ENCODE data around the gene DMRT3.

The DMRT3 gene

DNA sequence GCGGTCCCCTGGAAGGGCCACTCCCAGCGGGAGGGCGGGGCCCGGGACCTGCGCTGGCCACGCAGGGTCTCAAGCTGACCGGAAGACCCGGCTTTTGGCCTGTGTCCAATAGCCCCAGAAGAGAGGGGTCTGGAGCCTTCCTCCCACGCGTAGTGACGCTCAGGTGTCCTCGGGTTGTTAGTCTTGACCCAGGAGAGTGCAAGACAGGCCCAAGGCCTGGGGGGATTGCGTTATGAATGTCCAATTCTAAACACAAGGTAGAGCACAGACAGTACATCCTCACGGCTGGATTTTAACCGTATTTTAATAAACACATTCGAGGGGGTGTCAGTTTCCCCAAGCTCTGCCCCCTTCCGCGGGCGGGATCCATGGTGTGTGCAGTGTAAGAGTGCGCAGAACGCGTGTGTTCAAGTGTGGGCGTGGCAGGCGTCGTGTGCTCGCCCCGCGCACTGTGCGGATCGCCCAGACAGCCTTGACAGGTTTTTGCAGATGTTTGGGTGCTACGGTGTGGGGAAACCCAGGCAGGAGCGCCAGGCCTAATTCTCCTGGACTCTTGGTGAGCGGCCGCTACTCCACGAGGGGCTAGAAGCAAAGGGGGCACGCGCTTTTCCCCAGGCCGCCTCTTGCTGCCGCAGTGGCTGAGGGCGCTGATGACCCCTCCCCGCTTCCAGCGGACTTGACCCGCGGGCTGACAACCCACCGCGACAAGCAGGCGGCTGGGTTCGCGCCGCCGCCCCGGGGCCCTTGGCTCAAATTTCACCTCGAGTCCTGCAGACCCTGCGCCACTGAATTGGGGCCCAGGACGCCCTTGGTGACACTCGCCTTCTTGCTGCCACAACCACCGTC lies 6.1 kb upstream of the DMRT3 start:
- no peak for DNase-seq (ENCODE audit: low read depth)

DNA sequence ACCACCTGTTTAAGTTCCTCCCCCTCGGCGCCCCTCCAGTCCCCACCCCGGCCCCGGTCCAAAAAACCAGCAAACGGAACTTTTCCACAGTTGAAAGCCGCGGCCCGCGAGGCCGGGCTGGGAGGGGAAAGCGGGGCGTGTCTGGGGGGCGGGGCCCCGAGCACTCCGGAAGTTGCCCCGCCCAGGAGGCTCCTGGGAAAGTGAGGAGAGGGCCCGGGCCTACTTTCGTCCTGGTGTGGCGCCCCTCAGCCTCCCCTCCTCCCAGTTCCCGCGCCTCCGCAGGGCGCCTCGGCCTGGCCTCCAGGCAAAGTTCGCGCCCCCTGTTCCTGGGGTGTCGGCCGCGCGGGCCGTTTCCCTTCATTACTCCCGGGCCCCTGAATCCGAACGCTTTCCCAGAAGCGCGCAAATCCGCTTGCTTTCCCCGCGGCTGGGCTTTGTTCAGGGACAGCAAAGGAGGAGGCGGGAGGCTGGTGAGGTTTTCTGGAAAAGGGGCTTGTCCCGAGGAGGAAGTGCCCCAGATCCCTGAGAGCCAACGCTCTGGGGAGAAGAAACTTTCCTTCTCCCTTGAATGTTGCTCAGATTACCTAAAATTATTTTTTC lies 4.5 kb upstream of the DMRT3 start:
- no peak for DNase-seq (ENCODE audit: low read depth)

DNA sequence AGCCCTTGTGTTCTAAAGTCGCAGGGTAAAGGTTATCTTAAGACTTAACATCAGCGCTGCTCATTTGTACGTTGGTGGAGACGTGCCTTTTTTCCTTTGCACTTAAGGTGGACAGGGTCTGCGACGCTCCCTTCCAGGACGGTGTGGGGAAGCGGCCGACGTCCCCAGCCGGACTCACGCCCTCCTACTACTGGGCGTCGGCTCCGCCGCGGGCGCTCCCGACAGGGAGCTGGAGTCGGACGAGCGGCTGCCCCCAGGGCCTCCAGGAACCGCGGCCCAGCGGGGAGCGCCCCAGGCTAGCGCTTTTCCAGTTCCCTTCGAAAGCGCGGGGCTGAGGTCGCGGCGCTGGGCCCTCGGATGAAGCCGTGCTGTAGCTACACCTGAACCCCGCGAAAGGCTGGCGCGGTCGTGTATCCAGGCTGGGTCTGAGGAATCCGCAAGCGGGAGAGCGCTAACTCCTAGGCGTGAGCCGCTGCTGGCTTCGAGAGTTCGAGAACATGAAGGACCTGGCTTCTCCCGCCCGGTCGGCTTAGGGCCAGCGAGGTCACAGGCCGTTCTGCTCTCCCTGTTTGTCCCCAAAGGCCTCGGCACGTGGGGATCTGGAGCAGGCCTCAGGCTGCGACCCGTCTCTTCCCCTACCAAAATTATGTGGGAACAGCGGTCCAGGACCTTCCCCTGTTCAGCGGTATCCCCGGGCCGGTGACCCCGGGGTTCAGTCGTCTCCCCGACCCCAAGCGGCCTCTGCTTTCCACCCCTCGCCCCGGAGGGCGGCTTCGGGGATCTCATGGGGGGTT lies 3.8 kb upstream of the DMRT3 start:
- DNase-seq (ENCODE audit: low read depth): no peak

DNA sequence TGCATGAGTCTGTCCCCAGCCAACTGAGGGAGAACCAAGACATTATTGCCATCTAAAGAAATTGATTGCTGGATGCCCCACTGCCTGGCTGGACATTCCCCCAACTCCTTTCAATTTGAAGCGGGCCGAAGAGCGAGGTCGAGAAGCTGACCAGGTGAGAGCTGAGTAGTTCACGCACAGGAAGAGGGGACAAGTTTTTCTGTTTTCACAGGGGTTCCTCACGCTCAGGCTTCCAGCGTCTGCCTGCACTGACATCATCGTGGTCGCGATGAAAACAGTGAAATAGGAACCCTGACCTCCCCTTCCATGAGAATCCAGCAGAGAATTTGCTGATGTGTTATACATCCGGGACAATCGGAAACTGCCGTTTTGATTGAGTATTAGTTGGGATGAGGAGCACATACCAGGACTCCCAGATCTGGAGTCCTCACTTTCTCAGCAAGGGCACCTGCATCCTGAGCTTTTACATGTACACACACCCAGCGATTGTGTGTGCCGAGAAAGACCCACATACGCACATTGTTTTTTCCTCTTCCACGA lies 3.1 kb upstream of the DMRT3 start:
- no peak for DNase-seq (ENCODE audit: low read depth)

DNA sequence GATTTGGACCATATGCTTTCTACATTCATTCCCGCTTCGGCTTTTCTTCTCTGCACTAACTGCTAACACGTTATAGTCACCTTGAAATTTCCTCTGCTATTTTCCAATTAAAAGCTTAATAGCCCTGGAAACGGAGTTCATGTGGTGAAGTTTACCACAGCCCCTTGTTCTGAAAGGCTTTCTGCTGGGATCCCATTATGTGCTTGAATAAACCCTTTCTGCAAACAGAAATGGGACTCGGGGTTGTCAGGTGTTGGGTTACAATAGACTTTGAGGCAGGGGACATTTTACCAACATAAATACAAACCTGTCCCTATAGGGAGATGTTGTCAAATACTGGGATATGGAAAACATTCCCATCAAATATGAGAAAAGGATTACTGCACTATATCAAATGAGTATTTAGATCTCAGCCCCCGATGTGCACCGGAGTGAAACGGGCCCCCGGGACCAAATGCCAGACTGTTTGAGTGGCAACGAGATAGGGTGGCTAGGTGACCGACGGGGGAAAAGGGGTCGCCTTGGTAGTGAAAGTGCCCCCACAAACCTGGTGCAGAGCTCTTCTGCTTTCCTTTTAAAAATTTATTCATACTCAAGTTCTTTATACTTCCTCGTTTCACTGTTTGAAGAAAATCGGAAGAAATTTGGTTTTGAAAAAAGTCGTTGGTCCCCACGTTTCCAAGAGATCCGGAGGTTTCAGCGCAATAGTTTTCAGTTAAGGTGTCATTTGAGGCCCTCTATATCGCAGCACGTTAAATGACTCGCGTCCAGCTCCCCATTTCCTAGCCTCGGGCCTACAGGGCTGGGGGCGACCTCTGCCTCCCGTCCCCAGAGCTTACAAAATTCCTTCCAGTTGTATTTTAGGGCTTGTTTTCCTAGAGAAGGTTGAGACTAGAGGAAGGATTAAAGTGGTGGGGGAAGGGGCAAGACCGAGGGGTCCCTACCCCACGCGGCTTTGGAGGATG lies 2.1 kb upstream of the DMRT3 start:
- DNase-seq (ENCODE audit: low read depth): no peak

DNA sequence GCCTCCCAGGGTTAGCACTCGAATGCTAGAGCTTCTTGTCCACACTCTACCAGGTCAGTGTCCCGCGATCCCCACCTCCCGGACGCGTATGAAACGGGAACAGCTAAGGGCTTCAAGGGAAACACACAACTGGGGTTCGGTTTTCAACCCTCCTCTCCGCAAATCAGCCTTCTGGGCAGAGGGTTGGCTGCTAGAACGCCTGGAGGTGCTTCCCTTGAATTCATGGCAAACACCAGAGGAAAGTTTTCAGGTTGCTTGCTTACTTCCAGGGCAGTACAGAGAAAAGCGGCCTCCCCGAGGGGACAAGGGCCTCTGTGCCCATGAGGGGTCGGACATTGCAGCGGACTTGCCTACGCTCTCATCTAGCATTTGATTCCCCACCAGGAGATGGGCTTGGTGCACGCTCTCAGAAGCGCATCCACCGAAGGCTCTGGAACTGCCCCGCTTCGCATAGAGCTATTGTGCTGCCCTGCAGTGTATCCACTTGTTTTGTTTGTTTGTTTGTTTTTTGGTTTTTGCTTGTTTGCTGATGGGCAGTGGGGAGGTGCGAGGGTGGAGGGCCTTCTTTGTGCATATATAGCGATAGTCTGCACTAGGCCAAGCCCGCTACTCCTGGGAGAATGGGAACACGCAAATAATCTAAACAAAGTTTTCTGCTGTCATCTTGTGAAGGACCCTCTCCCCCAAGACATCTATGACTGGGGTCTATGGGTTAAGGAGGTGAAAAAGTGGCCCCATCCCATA lies 1.3 kb upstream of the DMRT3 start:
- no peak for DNase-seq (ENCODE audit: low read depth)

DNA sequence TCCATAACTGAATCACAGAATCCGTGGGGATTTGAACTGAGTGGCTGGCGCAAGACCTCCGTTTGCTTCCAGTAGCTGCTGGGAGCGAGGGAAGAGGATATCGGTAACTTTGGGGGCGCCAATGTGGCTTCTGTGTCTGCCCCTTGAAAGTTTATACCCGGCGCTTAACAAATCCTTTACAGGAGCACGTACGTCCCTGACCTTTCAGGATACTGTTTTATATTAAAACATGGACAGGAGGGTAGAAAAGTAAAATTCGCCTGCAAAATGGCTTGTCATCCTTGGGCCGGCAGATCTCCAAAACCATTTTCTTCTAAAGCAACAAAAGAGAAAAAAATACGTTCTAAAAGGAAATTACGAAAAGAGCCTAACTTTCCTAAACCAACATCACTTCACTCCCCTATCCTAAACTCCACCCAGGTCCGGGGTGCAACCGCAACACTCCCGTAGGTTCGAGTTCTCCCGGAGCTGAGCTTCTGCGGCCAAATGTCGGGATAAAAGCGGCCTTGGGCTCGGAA lies 656 bp upstream of the DMRT3 start:
- no peak for DNase-seq (ENCODE audit: low read depth)

DNA sequence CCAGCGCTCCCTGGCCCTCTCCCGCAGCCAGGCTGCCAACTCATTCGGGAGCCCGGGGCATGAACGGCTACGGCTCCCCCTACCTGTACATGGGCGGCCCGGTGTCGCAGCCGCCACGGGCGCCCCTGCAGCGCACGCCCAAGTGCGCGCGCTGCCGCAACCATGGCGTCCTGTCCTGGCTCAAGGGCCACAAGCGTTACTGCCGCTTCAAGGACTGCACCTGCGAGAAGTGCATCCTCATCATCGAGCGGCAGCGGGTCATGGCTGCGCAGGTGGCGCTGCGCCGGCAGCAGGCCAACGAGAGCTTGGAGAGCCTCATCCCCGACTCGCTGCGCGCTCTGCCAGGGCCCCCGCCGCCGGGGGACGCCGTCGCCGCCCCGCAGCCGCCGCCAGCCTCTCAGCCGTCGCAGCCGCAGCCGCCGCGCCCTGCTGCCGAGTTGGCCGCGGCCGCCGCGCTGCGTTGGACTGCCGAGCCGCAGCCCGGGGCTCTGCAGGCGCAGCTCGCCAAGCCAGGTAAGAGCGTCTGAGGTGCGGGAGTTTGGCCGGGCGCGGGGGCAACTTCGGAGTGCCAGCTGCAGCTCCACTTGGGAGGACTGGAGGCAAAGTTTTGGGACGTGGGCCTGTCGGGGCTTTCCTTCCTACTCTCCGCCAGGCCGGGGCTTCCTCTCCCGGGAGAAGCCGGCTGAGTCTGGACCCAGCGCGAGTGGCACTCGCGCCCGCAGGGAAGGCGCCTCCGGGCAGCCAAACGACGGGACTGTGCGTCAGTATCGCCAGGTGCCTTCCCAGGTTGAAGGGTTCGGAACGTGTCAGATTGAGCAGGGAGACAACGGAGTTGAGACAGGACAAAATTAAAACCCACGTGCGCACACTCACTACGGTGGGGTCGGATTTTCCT lies 735 bp downstream of the DMRT3 start:
- DNase-seq (ENCODE audit: low read depth): no peak

DNA sequence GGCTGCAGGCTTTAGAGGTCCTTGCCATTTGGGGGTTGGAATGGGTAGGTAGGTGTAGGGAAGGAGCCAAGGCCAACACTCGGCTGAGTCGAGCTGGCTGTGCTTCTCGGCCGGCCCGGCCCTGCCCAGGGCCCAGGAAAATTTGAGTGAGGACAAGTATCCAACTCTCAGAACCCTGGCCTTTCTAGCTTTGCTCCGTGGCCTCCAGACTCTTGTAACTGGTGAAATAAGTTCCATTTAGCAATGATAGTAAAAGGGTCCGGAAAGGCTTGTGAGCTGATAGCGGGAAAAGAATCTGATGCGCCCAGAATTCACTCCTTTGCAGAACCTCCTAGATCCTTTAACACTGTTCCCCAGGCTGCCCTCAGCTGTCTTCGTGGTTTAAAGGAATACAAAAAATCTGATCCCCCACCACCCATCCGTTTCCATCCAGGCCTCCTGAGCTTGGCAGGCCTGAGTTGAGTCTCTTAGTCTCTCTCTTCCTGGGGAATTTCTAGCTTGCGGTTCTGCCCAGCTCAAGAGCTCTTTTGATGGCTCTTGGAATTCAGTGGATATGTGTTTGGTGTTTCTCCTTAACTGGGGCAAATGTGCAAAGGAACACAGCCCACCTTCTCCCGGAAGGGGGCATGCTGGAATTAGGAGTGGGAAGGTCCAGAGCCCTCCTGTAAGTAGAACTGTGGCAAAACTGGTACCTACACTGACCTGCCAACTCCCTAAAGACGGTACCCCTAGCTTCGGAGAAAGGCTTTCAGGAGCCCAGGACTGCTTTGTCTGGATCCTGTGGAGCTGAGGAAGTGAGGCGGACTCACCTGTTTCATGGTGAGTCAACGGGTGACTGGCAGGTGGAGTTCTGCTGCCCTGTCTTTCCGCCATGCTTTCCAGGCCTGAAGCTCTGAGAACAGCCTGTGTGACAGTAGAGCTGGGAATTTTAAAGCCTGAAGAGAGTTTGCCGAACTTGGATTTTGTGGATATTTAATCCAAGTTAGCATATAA lies 1.7 kb downstream of the DMRT3 start:
- no peak for DNase-seq (ENCODE audit: low read depth)

DNA sequence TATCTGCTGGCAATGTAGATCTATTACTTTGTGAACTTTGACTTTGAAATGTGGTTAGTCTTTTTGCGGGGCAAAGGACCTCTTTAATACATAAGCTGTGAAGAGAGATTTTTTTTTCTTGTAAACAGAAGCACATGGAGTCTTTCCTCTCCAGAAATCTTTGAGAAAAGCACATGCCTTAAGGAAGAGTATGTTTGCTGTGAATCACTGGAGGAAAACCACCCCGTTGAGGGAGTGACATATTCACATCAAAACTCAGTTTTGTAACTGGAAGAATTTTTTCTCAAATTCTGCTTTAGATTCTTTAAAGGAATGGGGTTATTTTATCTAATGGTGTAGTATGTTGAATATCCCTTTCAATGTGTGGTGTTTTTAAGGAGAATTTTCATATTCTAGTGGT lies 3.5 kb downstream of the DMRT3 start:
- no peak for DNase-seq (ENCODE audit: low read depth)

DNA sequence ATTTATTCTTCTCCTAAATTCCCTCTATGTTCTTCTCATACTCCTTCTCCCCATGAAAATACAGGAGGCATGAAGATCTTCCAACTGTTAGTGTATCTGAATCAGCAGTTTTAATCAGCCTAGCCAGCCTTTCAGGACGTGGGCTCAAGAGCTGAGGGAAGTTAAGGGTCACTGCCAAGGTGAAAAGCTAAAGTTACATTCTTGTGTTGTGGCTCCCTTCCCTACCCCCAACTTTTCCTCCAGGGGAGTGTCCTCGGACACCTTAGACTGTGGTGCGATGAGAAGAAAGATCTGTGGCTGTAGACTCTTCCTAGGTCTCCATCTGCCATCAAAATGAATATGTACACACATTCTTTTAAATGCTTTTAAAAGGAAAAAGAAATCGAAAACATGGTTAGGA lies 4.2 kb downstream of the DMRT3 start:
- DNase-seq (ENCODE audit: low read depth): no peak

DNA sequence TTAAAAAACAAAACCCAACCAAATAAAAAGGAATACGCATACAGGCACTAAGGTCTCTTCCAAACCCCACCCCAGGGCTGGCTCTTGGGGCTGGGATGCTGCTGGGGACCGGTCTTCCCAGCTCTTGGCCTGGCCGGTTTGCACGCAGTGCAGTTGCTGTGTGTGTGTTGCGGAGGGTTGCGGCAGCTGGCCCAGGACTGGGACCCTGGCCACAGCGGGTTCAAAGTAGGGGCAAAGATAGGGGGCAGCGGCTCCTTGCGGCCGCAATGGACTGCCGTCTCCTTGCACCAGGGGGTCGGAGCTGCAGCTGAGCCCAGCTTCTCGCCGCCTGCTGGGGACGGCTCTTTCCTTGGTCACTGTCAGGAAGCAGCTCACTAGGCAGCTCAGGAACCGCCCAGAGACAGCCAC lies 5.0 kb downstream of the DMRT3 start:
- DNase-seq (ENCODE audit: low read depth): no peak

DNA sequence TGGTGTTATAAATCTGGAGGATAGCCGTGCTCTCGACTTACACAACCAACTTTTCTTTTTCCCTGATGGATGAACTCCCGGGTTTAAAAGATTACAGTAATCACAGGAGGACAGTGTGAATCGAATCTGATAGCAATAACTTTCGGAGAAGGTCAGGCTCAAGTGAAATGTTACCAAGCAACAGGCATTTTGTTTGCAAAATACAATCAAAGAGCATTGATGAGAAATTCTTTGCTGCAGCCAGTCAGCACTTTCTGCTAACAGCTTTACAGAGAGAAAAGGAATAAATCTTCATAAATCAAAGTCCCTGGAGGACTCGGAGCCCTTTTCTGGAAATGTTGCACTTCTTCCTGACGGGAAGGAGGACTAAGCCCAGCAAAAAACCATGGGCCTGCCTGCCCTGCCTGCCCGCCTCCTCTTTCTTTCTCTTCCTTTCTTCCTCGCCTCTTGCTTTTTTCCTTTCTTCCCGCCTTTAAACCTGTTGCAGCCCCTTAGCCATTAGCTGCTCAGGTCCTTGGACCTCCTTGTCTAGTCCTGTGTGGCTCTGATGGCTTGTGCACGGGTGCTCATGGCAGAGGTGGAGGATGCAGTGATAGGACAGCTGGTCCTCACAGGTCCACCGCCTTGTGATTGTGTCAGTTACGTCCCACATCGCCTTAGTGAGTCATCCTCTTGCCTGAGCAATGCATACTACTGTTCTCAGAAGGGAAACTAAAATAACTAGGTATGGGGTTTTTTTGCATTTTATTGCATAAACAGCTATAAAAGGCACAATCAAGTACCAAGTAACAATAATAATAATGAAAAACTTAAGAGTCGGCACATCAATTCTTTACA lies 6.2 kb downstream of the DMRT3 start:
- no peak for DNase-seq (ENCODE audit: low read depth)

DNA sequence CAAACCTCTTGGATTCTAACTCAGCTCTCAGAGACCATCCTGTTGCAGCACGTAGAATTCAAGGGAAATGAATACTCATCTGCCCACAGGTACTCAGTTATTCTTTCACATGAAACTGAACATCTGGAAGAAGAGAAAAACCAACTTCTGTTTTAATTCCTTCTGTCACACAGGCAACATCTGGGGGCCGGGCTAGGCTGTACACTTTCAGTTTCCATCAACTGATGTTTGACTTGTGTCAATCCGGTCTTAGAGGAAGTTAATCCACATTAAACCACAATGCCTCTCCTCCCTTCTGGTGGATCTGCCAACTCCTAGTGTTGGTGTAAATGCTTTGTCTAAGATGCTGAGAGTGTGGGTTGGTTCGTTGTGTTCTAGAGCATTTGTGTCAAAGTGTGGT lies 17.6 kb downstream of the DMRT3 start:
- DNase-seq (ENCODE audit: low read depth): no peak

DNA sequence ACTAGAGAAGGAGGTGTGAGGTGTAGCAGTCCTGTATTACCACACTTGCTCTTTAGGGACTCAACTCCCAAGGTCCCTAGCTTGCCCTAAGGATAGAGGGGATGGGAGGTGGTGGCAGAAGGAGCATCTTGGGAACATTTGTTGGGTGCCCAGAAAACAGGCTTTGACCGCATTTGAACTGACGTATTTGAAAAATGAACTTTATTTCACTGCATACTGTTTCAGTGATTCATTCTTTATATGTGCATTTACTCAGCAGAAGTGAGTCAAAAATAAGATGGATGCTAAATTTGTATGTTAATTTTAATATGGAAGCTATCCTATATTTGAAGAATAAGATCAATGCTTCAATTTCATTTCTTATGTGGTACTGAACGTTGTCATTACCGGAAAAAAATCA lies 18.7 kb downstream of the DMRT3 start:
- DNase-seq (ENCODE audit: low read depth): no peak

DNA sequence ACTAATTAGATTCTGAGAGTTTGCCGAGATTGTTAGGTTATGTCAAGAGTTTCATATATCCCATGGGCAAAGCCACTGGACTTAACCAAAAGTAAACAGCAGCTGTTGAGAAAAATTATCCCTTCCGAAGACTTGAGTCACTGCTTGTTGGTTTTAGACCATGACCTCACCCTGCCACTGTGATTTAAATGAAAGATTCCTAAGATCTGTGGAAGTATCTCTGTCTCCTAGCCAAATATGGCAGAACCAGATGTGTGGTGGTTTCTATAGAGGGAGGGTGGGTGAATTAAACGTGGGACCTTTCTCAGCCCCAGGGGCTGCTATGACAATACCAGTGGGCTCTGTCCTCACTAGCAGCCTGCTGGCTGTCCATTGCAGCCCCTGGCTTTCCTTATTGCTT lies 19.3 kb downstream of the DMRT3 start:
- DNase-seq (ENCODE audit: low read depth): no peak

All from CMK (cell line).